GM19023 (cell line): Measurements from ENCODE around the gene GAD2.
"Not testable (repeated sequence)": the region's sequence is repeated elsewhere in the genome, so short reads cannot be mapped to it uniquely, and the experiment has no call there.

Experiments used
- ATAC-seq: cut with Tn5 transposase; IDR thresholded peaks from one replicate; pipeline ENCODE4 v1.9.1; 2021; ENCODE audit warnings: mild to moderate bottlenecking, moderate library complexity; ENCODE audit not compliant: unreplicated experiment

The GAD2 gene

DNA sequence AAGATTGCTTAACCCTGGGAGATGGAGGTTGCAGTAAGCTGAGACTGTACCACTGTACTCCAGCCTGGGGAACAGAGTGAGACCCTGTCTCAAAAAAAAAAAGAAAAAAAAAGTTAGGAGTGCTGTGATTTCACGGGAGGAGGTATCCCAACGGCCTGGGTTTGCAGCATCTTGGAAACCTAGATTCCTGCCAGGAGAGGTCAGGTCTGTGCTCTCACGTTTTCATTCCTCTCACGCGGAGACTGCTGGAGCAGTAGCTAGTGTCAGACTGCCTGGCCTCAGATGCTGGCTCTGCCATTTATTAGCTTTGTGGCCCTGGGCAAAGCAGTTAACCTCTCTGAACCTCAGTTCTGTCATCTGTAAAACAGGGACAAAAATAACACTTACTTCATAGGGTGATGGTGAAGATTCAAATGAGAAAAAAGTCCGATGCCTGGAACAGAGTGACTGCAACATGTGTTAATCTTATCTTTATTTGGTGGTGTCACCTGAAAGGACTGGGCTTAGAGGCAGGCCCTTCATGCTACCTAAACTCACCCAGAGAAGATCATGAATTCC, 94.9 kb downstream of the GAD2 start:
- ATAC-seq = no peak

DNA sequence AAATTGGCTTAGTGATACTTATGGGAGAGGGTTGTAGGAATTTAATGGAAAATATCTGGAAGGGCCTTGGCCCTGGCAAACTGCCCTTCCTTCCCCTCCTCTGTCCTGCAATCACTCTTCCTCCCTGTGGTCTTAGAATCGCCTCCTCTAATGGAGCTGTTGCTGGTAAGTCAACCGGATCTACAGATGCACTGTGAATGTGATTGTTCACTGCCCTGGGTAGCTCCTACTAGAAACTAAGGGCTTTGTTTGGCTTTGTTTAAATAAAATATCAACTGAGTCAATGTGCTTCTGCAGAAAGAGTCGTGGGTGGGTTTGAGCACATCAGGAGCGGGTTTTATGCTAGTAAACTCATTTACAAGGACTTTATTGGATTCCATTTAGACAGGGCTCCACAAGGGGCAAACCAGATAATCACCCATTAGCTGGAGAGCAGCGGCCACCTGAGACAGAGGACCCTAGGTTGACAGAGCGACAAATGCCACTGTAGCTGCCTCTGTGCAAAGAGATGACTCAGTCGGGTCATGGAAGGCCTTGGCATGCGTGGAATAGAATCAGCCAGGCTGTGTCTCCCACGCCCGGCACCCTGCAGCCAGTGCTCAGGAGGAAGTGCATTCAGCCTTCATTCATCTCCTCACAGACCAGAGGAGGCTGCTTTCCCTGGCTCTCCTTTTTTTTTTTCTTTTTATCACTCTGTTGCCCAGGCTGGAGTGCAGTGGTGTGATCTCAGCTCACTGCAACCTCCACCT, 97.9 kb downstream of the GAD2 start:
- ATAC-seq = no peak

DNA sequence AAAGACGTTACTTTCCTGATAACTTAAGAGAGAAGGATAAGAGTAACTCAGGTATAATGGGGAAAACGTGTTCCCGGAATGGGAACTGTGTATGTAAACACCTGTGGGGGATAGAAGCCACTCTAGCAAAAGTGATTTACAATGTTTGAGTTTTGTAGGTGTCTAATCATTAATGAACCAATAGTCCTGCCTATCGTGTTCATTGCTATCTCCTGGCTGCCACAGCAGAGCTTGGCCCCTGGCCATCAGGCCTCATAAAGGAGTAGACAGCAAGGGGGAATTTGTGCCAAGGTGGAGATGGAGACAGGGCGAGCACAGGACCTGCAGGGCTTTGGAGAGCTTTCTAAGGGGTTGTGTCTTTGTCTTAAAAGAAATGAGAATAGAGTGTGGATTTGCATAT, 102.1 kb downstream of the GAD2 start:
- ATAC-seq = no peak

DNA sequence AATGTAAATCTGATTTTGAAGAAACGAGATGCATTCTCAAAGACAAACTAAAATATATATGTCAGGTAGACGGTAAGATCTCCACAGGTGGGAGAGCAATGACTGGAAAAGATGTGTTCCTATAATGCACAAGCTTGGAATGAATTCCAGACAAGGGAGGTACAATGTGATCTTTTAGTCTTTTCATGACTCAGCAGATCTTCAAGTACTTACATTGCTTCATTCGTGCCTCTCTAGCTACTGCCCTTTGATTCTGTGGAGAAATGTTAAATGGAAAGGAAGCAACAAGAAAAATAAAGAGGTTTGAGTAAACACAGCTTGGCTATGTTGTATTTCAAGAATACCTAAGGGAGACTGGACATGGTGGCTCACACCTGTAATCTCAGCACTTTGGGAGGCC, 106.6 kb downstream of the GAD2 start:
- ATAC-seq = no peak

DNA sequence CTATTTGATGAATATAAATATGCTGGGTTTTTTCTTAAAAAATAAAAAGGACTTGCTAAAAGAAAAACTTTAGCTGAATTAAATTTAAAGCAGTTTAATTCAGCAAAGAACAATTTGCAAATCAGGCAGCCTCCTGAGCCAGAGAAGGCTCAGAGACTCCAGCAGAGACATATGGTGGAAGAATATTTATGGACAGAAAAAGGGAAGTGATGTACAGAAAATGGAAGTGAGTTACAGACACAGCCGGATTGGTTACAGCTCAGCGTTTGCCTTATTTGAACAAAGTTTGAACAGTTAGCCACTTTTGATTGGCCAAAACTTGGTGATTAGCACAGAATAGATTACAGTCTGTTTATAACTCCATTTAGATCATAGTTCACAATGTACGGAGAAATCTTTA, 110.3 kb downstream of the GAD2 start:
- no peak for ATAC-seq

DNA sequence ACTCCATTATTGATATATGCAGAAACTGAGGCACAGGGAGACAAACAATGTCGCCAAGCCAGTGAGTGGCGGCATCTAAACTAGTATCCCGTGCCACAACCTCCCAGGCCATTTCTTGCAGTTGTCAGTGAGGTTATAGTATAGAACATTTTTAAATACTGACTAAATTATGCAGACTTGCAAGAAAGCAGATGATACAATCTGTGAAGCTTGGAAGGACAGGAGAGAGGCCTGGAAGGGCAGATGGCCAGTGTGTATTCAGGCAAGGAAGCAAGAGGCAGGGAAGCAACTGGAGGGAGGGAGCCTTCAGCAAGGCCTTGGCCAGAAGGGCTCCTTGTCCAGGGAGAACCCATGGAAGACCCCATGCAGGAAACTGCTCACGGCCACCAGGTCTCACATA, 111.2 kb downstream of the GAD2 start:
- no peak for ATAC-seq

DNA sequence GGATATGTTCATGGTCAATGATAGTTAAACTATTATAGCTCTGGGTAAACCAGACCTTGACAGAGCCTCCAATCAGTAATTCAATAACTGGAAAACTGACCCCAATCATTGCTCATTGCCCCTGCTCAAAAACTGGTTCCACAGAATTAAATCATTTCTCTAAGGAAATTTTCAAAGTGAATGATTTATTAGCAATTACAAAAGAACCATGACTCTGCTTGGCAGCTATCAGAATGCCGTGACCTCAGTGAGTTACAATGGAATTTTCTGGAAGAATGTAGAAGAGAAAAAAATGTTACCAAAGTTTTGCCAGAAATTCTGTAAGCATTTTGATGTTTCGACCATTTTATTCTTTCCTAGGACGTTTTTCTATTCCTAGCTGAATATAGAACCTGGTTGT, 114.8 kb downstream of the GAD2 start:
- no peak for ATAC-seq

DNA sequence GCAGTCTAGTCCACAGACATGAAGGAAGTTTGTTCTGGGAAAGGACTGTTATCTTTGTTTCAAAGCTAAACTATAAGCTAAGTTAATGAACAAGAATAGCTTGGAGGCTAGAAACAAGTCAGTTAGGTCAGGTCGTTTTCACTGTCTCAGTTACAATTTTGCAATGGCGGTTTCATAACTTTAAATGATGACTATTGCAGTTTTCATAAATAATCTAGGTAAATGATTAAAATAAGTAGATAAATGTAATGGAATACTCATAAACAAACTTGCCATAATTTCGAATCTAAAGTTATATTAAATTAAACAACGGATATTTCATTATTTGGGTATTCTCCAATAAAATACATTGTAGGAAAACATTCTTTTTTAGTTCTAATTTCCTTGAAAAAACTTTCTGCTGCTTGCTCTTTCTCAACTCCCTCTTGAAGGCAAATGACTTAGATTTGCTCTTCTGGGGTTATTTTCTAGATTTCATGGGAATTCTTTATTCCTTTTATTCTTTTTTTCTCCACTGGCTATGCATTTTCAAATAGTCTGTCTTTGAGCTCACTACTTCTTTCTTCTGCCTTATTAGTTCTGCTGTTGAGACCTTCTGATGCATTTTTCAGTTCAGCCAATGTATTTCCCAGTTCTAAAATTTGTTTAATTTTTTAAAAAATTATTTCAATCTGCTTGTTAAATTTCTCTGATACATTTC, 117.8 kb downstream of the GAD2 start:
- ATAC-seq = no peak

DNA sequence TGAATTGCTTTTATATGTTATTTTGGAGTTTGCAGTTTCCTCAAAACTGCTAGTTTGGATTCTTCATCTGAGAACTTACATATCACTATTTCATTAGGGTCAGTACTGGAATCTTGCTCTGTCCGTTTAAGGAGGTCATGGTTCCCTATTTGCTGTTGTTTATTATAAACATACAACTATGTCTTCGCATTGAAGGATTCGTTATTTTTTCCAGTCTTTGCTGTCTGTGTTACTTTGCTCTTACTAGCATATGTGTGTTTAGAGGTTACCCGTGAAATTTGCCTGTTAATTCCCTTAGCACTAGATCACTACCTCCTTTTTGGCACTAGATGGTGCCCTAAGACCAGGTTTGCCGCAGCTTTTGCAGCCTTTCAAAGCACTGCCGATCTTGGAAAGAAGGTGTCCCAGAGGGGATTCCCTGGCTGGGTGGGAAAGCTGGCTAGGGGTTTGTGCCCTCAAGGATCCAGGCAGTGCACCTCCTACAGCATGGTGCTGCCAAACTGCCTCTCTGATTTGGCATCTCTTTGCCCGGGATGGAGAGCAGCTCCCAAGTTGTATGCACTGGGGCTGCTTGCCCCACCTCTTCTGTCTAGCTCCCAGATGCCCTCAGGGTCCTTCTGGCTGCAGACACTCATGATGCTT, 118.5 kb downstream of the GAD2 start:
- ATAC-seq = peak; percentile 83

DNA sequence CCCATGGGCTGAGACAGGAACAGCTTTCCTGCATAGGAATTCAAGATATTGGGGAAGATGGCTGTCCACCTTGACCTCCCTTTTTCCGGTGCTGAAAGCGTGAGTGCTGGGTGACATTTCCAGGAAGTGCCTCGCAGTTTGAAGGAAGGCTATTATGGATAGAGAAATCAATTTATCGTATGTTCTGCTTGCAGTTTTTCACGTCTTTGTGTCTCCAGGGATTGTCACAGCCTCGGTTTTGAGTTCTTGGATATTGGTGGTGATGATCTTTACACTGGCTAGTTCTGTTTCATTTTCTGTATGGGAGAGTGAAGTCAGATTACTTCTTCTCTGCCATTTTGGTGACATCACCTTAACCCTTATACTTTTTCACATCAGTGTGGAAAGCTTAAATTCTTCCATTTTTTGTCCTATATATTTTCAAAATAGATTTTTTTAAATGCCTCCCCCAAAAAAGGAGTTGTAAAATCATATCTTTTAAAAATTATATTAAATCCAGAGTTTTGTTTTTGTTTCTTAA, 119.1 kb downstream of the GAD2 start:
- ATAC-seq = peak; percentile 23

DNA sequence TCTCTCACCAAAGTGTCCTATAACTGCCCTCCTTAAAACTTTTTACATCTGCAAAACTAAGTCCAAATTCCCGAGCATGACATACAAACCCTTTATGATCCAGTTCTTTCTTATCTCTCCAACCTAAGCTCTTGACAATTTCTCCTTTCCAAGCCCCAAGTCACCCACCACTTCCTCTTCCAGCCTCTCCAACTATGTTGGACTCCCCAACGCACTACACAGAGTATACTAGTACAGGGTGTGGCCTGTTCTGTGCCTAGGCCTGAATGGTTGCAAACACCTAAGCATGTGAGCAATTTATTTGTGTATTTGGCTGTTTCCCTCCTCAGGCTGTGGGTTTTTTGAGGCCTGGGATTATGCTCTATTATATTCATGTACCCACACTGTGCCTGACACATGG, 120.4 kb downstream of the GAD2 start:
- no peak for ATAC-seq

DNA sequence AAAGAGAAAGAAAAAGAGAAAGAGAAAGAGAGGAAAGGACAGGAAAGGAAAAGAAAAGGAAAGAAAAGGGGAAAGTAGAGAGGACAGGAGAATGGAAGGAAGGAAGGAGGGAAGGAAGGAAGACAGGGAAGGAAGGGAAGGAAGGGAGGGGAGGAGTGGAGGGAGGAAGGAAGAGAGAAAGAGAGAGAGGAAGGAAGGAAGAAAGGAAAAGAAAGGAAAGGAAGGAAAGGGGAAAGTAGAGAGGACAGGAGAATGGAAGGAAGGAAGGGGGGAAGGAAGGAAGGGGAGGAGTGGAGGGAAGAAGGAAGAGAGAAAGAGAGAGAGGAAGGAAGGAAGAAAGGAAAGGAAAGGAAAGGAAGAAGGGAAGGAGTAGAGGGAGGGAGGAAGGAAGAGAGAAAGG, 125.1 kb downstream of the GAD2 start:
- no peak for ATAC-seq

DNA sequence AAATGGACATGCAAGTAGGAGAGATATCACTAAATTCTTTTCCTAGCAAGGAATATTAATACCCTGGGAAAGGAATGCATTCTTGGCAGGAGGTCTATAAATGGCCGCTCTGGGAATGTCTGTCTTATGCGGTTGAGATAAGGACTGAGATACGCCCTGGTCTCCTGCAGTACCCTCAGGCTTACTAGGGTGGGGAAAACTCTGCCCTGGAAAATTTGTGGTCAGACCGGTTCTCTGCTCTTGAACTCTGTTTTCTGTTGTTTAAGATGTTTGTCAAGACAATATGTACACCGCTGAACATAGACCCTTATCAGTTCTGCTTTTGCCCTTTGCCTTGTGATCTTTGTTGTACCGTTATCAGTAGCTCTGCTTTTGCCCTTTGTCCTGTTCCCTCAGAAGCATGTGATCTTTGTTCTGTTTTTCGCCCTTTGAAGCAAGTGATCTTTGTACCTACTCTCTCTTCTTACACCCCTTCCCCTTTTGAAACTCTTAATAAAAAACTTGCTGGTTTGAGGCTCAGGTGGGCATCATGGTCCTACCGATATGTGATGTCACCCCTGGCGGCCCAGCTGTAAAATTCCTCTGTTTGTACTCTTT, 132.3 kb downstream of the GAD2 start:
- ATAC-seq = not testable (repeated sequence)
